ENCODE measurements around the gene PIWIL4.

The PIWIL4 gene

GRCh38 chr11:94649964-94650623, 82.9 kb downstream of the PIWIL4 start:
- TF ChIP-seq, protein P1, sequence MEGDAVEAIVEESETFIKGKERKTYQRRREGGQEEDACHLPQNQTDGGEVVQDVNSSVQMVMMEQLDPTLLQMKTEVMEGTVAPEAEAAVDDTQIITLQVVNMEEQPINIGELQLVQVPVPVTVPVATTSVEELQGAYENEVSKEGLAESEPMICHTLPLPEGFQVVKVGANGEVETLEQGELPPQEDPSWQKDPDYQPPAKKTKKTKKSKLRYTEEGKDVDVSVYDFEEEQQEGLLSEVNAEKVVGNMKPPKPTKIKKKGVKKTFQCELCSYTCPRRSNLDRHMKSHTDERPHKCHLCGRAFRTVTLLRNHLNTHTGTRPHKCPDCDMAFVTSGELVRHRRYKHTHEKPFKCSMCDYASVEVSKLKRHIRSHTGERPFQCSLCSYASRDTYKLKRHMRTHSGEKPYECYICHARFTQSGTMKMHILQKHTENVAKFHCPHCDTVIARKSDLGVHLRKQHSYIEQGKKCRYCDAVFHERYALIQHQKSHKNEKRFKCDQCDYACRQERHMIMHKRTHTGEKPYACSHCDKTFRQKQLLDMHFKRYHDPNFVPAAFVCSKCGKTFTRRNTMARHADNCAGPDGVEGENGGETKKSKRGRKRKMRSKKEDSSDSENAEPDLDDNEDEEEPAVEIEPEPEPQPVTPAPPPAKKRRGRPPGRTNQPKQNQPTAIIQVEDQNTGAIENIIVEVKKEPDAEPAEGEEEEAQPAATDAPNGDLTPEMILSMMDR (IDR thresholded peaks at IDR 0.05; ENCODE audit: extremely low read depth, insufficient read depth, missing control alignments): no peak
- in situ Hi-C loops (cut with MboI; ENCODE audit: low pct_unique_long_range_greater_than_20kb, low sequenced_read_pairs, unreplicated experiment): no loop called here
- no peak for DNase-seq (ENCODE audit: low spot score)

DNA sequence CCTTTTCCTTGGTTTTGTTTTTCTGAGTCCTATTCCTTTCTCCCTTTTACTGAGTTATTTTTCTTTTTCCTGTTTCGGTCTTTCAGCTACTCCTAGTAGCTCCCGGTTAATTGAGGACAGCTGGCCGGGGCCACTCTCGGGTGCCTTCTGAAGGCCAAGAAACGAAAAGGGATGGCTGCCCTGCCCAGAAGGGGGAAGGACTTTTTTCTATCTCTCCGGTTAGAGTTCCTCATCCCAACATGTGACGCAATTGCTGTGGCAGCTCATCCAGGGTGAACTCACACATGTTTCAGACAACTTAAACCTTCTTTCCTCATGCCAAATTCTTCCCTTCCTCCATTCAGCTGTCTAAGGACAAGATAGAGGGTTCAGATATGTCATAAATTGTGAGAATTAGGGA, 83.6 kb downstream of the PIWIL4 start:
- TF ChIP-seq, protein P1 (IDR thresholded peaks at IDR 0.05; ENCODE audit: extremely low read depth, insufficient read depth, missing control alignments): no peak
- in situ Hi-C loops (cut with MboI; ENCODE audit: low pct_unique_long_range_greater_than_20kb, low sequenced_read_pairs, unreplicated experiment): no loop called here
- DNase-seq (ENCODE audit: low spot score): no peak

DNA sequence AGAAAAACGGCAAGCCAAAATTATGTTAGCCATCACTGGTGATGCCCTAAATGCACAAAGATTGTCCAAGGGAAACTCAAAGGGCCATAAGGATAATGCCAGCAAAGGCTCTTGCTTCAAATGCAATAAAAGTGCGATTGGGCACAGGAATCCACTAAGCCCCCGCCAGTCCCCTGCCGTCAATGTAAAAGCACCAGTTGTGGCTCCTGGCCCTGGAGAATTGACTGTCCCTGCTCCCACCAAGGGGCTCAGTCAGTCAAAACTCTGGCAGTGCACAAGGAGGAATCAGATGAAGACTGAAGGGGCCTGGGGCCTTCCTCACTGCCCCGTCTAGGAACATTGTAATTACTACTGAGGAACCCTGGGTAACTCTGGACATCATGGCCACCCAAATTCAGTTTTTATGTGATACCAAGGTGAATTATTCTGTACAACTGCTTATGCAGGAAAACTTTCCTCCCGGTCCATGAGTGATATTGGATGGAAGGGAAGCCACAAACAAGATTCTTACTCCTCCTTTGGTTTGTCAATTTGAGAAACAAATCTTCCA, 85.6 kb downstream of the PIWIL4 start:
- TF ChIP-seq, protein P1 (IDR thresholded peaks at IDR 0.05; ENCODE audit: extremely low read depth, insufficient read depth, missing control alignments): no peak
- no peak for DNase-seq (ENCODE audit: low spot score)
- in situ Hi-C loops (cut with MboI; ENCODE audit: low pct_unique_long_range_greater_than_20kb, low sequenced_read_pairs, unreplicated experiment): no loop called here

DNA sequence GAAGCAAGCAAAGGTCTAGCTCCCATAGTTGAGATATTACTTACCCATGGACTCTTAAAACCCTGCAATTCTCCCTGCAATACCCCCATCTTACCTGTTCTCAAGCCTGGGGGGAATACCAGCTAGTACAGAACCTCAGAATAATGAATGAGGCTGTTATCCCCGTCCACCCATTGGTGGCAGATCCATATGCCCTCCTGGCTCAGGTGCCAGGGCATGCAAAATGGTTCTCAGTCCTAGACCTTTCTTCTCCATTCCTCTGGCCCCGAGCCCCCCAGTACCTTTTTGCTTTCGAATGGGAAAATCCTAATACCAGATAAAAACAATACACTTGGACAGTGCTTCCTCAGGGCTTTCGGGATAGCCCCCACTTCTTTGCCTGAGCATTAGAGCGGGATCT, 86.4 kb downstream of the PIWIL4 start:
- TF ChIP-seq, protein P1 (IDR thresholded peaks at IDR 0.05; ENCODE audit: extremely low read depth, insufficient read depth, missing control alignments): no peak
- in situ Hi-C loops (cut with MboI; ENCODE audit: low pct_unique_long_range_greater_than_20kb, low sequenced_read_pairs, unreplicated experiment): no loop called here
- no peak for DNase-seq (ENCODE audit: low spot score)

- TF ChIP-seq, protein P1 (IDR thresholded peaks at IDR 0.05; ENCODE audit: extremely low read depth, insufficient read depth, missing control alignments): no peak
- DNase-seq (ENCODE audit: low spot score): no peak
- in situ Hi-C loops (cut with MboI; ENCODE audit: low pct_unique_long_range_greater_than_20kb, low sequenced_read_pairs, unreplicated experiment): no loop called here
Observed at GRCh38 chr11:94654201-94654600, 87.0 kb downstream of the PIWIL4 start.

DNA sequence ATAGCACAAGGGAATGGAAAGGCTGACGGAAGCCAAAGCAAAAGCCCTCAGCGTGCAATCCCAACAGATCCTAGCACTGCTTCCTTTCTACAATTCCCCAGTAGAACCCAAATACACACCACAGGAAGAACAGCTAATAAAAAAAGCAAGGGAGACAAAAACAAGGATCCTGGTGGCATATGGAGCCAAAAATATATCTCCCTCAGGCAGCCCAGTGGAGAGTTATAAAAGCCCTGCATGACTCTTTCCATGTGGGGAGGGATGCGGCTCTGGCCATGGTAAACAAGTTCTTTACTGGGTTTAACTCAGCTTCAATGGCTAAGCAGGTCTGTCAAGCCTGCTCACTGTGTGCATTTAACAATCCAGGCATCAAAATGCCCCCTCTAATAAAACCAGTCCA, 88.1 kb downstream of the PIWIL4 start:
- DNase-seq (ENCODE audit: low spot score): no peak
- TF ChIP-seq, protein P1 (IDR thresholded peaks at IDR 0.05; ENCODE audit: extremely low read depth, insufficient read depth, missing control alignments): no peak
- in situ Hi-C loops (cut with MboI; ENCODE audit: low pct_unique_long_range_greater_than_20kb, low sequenced_read_pairs, unreplicated experiment): no loop called here

Data from GM13977 (cell line).